Activated T-helper 1 cell treated with anti-CD3 and anti-CD28 coated beads, Interleukin-12 subunit alpha, Interleukin-12 subunit beta, Interleukin-2, Interleukin-4 antibody, amounts not matched to agents 30 ng/mL and 10 ng/mL and 1 ng/mL, durations not matched to agents 14 hours and 24 hours and 36 hours (primary cell): ENCODE data around the gene PPIB. TPM values are rescaled to one million over a fixed set of nuclear protein-coding genes. Genes with fewer than 3 reads are reported as not detected.

Experiments used
- total RNA-seq: library from RNA; stranded (reverse); gene quantifications from 2 replicates; pipeline ENCODE4 v1.2.3, GENCODE V29; 2022

The PPIB gene
- total RNA-seq, 1 donor from 2014 or later = 388 TPM

Other genes with a start within 250 kb of the PPIB start
- gene DAPK2, start 116.5 kb downstream of the PPIB start, total RNA-seq = 8.6 and 8.7 TPM in 2 replicates
- 70.1 and 87.1 TPM in 2 replicates for gene CIAO2A, start 69.2 kb downstream of the PPIB start, total RNA-seq
- 139 and 147 TPM in 2 replicates for gene SNX1, start 67.0 kb downstream of the PPIB start, total RNA-seq
- gene SNX22, start 11.3 kb downstream of the PPIB start, total RNA-seq = 0.99 and 1.1 TPM in 2 replicates
- gene CSNK1G1, start 193.2 kb upstream of the PPIB start, total RNA-seq = 31.3 and 33.2 TPM in 2 replicates
- 58.6 and 69.8 TPM in 2 replicates for gene PCLAF, start 218.4 kb upstream of the PPIB start, total RNA-seq
- 17.5 and 21.7 TPM in 2 replicates for gene TRIP4, start 224.8 kb upstream of the PPIB start, total RNA-seq